ENCODE results near the gene CHEK1.
"Not testable (repeated sequence)": the region's sequence is repeated elsewhere in the genome, so short reads cannot be mapped to it uniquely, and the experiment has no call there.

CHEK1 gene

DNA sequence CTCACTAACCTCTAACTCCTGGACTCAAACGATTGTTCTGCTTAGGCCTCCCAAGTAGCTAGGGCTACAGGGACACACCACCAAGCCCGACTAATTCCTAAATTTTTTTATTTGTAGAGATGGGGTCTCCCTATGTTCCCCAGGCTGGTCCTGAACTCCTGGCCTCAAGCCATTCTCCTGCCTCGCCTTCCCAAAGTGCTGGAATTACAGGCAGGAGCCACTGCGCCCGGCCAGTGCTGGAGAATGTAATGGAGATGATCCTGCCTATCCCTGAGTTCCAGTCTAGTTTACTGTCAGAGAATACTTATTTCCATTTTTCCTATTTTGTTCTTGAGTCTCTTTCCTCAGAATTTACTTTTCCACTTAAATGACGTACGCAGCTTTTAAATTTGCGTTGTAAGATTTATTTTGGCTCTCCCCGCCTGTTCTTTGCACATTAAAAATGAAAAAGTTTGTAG lies at the start of gene CHEK1:
CHEK1 (plus strand) TSS at position 408 of the 458 bp plus-strand sequence. CDS start 1,606 bp downstream, outside the sequence.
- no peak for DNase-seq (ENCODE audit: low read depth)

DNA sequence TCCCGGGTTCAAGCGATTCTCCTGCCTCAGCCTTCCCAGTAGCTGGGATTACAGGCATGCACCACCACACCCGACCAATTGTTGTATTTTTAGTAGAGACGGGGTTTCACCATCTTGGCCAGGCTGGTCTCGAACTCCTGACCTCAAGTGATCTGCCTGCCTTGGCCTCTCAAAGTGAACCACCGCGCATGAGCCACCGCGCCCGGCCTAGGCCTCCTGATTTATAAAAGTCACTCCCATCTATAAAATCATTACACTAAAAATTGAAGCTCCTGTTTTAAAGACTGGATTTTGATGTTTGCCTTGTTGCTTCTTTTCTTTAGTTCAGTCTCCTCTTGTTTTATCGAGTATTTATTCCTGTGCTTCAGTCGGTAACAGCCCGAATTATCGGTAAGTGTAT lies 47.8 kb upstream of the CHEK1 start:
- DNase-seq (ENCODE audit: low read depth): not testable (repeated sequence)

DNA sequence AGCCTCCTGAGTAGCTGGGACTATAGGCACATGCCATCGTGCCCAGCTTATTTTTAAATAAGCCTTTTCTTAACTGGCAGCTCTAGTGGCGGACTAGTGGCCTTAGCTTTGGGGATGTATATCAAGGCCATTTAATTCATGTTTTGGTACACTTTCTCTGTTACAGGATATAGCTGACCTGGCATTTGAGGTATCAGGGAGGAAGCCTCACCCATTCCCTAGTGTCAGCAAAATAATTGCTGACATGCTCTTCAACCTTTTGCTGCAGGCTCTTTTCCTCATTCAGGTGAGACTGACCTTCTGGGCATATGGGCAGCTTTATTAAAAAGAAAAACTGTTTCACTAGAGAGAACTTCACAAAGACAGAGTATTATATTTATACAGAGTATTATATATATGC lies 46.2 kb upstream of the CHEK1 start:
- DNase-seq (ENCODE audit: low read depth): no peak

DNA sequence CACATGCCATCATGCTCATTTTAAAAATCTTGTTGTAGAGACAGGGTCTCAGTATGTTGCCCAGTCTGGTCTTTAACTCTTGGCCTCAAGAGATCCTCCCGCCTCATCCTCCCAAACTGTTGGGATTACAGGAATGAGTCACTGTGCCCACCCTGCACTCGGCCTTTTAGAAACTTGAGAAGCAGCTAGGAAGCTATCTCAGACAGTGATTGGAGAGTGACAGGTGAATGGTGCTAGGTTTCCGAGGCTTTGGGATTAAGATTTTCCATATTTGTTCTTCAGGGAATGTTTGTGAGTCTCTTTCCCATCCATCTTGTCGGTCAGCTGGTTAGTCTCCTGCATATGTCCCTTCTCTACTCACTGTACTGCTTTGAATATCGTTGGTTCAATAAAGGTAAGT lies 45.2 kb upstream of the CHEK1 start:
- DNase-seq (ENCODE audit: low read depth): no peak

DNA sequence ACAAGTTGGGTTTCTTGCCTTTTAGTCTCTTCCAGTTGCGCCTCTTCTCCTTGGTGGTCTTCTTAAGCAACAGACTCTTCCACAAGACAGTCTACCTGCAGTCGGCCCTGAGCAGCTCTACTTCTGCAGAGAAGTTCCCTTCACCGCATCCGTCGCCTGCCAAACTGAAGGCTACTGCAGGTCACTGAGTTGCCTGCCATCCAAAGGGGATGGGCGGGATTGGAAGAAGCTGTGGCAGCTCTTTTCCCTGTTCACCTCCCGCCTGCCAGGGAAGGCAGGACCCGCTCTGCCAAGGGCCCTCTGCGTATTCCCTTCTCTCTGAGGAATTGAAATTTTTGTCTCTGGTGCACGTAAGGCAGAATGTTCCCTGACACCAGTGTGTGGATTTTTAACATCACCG lies 41.5 kb upstream of the CHEK1 start:
- DNase-seq (ENCODE audit: low read depth): no peak

DNA sequence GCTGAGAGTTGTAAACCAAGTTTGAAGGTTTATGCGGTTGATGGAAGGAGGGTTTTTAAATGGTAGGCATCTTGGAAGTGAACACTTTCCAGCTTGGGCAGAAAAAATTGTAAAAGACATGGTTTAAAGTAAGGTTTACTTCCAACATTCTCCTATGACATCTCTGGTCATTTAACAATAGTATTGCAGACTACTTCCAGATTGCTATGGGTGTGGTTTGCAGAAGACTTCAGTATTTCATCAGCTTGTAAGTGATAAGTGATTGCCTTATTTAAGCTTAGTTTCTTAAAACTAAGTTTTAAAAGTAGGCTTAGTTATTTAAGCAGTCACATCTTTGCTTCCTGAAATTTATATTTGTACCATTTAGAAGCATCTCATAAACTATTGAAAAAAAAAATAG lies 39.5 kb upstream of the CHEK1 start:
- DNase-seq (ENCODE audit: low read depth): no peak

DNA sequence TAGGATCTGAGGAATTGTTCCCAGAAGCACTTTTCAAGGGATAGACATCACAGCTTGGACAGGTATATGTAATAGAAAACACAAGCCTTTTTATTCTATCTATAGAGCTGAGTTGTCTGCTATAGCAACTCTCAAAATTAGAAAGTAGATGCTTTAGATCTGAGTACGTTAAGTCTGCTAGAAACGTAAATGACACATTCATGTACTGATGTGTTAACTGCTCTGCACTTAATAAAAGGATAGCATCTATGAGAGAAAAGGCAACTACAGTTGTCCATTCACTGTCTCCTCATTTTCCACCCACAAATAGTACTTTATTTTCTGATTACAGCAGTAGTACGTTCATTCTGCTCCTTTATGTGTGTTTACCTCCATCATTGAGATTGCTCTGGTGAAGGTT lies 38.3 kb upstream of the CHEK1 start:
- DNase-seq (ENCODE audit: low read depth): no peak

DNA sequence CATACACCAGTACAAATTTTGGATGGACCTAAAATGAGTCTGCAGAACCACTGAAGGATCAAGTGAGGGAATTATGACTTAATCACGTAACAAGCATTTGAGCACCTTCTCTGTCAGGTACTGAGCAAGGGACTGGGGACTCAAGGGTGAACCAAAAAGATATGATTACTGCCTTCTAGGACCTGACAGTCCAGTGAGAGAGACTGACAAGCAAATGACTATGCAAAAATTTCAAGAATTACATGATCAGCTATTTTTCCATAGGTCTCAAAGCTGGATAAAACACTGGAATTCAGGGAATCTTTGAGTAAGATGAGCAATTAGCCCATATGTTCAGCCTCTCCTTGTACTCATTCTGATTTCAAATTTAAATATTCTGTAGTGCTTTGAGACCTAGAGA lies 37.5 kb upstream of the CHEK1 start:
- DNase-seq (ENCODE audit: low read depth): no peak

DNA sequence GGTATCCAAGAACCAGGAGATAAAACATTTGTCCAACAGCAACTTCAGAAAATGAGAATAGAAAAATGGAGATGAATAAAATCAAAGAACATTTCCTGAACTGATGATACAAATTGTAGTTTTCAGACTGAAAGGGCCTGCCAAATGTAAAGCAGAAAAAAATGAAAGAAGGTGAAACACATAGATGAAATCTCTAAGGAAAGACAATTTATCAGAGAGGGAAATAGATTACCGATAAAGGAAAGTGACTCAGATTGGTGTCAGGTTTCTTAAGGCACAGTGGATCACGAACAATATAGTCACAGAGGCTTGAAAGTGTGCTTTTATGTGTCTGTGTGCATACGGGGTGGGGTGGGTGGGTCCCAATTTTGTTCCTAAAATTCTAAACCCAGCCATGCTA lies 36.5 kb upstream of the CHEK1 start:
- no peak for DNase-seq (ENCODE audit: low read depth)

DNA sequence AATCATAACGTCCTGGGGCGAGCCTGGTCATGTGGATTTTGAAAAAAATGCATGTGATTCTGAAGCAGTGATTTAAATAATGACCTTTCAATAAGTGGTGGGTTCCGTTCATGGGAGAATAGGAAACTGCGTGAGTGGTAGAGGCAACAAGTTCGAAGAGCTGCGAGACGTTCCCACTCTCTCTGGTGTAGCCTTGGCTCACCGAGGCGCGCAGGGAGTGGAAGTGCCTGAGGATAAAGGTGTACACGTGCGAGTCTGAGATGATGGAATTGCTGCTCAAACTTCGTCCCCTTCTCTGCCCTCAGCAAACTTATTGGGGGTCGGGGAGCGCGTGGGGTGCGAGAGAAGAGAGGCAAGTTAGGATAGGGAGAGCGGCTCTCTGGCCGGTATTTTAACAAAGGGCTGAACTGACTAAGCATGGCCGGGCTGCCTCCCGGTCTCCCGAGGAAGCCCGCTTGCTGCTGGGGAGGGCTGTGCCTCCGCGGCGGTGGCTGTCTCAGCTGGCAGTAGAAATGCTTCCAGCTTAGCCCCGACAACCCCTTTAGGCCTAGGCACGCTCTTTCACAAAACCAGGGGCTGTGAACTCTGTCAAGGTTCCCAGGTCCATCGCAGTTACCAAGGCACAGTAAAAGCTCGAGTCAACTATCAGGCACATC lies 33.2 kb upstream of the CHEK1 start:
- DNase-seq (ENCODE audit: low read depth): peak; percentile 9

DNA sequence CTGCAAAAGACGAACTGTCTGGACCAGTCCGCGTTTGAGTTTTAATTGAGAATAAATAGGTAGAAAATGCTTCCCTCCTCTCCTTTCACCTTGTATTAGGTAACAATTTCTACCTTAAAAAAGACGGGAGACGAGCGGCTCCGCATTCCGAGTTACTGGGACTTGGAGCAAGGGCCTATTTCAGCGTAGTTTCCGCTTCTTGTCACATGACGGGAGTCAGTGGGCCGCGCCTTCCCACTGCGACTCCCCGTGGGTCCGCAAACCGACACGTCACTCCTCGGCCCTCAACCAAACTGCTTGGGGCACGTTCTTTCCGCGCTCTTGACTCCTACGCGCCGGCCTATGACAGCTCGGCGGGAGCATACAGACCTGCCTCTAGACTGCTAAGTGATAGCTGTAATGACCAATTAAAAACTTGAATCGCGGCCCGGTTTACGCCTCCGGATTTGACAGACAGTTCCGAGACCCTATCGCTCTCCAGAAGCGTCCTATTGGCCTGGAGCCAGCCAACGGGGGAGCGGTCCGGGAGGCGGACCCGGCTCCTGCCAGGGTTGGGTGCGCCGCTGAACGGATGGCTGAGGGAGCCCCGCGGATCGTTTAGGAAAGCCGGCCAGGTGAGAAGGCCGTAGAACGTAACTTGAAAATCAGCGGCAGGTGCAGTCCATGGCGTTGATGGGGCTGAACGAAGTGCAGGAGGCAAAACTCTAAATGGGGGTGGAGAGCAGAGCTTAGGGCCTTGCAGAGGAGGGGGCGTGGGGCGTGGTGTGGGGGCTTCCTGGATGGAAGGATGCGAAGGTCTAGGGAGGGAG lies 32.5 kb upstream of the CHEK1 start, which contains the start of gene STT3A:
STT3A (plus strand) TSS at position 548 of the 809 bp plus-strand sequence. CDS start 3,064 bp downstream, outside the sequence.
- peak; percentile 95 for DNase-seq (ENCODE audit: low read depth)

DNA sequence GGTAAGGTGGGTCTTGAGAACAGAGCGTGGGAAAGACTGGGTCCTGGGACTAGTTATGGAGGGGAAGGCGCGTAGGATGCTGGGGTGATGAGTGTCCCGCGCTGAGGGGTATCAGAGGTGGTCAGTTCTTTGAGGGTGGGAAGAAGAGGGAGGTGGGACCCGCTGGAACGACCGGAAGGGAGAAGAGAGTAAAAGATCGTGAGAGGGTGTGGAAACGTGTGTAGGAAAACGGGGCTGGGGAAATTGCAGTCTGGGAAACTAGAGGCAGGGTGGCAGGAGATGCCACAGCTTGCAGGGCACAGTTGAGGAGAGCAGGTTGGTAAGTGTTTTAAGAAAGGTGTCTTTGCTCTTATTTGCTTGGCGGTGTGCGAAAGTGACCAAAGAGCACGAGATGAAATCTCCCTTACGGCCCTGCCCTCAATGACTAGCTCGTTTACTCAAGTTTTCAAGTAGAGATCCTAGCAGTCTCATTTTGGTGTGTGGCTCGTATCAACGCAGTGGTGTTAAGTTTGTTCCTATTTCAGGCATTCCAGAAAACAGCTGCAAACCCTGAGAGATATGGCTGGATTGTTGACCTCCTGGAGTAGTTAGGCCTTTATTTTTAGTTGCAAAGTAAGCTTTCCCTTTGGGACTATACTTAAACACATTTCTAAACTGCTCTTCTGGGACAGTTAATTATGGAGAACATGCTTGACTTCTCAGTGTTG lies 31.7 kb upstream of the CHEK1 start:
- no peak for DNase-seq (ENCODE audit: low read depth)

DNA sequence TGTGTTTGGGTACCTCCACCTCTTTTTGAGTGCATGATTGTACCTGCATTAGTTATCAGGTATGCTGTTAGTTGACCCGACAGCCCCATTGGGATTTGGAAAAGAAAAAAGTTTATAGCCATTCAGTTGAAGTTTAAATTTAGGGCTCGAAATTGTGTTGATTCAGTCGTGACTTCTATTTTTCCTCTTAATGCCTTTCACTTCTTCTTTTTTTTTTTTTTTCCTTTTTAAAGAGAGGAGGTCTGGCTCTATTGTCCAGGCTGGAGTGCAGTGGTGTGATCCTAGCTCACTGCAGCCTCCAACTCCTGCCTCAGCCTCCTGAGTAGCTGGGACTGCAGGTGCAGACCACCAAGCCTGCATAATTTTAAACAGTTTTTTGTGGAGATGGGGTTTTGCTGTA lies 30.0 kb upstream of the CHEK1 start:
- no peak for DNase-seq (ENCODE audit: low read depth)

DNA sequence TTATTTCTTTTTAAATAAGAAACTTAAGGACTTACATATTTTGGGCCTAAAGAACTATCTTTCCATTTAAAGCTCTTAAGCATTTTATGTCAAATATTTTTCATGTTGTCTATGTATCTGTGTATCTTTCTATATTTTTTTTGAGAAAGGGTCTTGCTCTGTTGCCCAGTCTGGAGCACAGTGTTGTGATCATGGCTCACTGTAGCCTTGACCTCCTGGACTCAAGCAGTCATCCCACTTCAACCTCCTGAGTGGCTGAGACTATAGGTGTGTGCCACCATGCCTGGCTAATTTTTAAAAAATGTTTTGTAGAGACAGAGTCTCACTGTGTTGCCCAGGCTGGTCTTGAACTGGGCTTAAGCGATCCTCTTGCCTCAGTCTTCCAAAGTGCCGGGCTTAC lies 24.3 kb upstream of the CHEK1 start:
- DNase-seq (ENCODE audit: low read depth): no peak

DNA sequence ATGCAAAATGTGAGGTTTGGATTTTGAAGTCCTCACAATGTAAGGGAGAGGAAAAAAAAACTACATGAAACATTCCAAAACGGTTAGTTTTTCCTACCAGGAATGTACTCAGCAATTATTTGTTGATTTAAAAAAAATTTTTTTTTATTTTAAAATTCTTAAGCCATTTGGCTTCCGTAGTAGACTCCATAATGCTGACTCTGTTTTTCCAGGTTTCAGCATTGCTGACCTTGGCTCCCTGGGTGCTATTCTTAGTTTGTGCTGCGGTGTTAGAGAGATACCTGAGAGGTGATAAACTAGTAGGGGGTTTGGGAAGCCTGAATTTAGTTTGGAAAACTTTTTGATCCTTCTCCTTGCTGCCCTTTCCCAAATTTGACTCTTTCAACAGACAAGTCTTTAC lies 21.8 kb upstream of the CHEK1 start:
- DNase-seq (ENCODE audit: low read depth): no peak

DNA sequence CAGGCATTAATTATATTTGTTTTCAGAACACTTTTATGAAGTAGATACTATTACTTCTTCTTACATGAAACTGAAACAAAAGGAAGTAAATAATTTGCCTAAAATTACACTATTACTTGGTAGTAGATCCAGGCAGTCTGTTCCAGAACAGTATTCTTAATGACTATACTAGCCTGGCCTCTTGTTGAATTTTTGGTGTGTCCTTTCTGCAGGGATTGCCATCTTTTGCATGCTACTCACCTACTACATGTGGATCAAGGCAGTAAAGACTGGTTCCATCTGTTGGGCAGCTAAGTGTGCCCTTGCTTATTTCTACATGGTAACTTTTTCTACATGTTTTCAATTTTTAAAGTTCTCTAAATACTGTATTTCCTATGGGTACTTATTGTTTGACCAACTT lies 19.5 kb upstream of the CHEK1 start:
- no peak for DNase-seq (ENCODE audit: low read depth)

DNA sequence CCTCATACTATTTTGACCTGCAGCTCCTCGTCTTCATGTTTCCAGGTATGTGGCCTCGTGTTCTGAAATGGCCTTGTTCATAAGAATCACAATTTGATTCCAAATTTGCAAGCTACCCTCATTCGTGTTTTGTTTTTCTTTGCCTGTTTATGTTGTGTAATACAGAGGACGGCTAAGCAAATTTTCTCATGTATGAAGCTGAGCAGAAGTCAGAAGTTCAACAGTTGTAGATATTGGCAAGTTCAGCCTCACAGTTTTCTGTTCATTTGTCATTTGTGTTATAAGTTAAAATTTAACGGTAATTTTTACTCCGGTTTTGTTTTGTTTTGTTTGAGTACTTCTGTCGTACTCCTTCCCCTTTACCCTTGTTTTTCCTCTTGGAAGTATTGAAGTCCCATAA lies 15.4 kb upstream of the CHEK1 start:
- no peak for DNase-seq (ENCODE audit: low read depth)

DNA sequence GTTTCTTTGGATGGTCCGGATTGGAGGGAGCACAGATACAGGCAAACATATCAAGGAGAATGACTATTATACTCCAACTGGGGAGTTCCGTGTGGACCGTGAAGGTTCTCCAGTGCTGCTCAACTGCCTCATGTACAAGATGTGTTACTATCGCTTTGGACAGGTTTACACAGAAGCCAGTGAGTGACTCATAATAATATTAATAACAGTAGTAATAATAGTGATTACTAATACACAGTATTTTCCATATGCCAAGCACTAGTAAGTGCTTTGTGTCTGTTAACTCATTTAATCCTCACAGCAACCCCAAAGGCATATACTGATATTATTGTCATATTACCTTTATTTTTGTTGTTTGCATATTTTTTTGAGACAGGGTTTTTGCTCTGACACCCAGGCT lies 6.6 kb upstream of the CHEK1 start:
- no peak for DNase-seq (ENCODE audit: low read depth)

DNA sequence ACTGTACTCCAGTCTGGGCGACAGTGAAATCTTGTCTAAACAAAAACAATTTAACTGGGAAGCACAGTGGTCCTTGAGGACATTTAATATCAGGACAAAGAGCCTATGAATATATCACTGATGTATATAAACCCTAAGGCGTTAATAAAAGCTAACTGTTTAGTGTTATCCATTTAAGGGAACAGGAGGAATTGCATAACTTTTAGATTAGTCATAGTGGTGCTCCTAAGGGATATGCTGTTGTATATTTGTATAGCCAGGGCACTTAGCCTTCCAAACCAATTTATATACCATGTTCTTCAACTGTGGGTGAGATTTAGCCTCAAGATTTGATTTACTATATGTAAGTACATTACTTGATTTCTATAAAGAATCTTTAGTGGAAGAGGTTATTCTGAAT lies 3.0 kb upstream of the CHEK1 start:
- DNase-seq (ENCODE audit: low read depth): no peak

DNA sequence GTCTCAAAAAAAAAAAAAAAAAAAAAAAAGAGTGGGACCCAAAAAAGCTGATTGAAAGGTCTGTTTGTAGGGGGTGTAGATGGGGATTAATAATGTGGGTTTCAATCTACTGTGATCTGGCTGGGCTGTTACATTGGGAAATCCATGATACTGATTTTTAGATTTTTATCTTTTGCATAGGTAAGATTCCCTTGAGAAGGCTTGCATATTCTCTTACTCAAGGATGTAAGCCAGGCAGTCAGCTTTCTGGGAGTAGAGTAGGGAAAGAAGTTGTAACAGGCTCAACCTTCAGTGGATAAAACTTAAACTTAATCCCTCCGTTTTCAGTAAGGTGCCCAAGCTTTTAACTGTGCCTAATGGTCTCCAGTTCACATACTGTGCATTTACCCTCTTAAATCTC lies 1.9 kb upstream of the CHEK1 start:
- DNase-seq (ENCODE audit: low read depth): no peak

DNA sequence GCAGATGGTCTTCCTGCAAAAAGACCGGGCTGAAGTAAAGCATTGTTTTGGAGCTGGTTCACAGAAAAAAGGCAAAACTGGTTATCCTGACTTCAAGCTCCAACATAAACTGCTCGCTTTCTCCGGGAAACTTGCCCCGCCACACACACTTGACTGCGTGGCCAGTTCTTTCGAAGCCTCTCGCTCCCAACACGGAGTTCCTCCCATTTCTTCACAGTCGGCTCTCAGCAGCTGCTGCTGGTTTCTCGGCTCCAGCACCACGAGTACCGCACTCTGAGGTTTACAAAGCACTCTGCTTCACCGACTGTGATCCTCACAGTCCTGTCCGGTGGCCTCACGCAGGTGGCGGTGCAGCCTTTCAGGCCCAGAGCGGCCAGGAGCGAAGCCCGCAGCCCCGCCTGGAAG lies 264 bp downstream of the CHEK1 start:
- no peak for DNase-seq (ENCODE audit: low read depth)

DNA sequence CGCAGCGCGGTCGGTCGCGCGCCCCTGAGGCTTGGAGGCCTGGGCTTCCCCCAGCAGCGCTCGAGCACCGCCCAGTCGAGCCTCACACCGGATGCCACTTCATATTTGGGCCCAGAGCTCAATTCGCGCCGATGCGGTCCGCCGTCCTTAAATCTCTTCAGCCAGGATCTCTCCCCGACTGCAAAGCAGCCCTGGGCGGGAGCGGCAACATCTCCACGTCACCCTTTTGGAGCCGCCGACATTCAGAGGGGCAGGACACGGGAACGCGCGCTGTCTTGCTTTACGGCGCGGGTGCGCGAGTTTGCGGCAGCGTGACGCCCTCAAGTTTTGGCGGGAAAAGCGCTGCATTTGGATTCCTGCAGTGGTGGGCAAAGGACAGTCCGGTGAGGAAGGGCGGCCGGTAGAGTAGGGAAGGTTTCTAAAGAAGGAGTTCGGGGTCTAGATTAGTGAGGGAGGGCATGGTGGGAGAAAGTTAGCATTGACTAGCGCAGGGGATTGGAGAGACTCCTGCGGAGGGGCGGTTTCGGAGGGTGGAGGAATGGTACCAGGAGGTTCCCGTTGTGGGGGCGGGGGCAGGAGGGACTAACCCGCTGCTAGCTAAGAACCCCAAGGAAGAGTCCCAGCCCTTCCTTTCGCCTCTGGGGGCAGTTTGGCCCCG lies 796 bp downstream of the CHEK1 start:
- DNase-seq (ENCODE audit: low read depth): peak; percentile 68
